ENCODE measurements around the gene CD3E. TPM values are rescaled to one million over a fixed set of nuclear protein-coding genes. Genes with fewer than 3 reads are reported as not detected.
A peak's percentile ranks its signal among the peaks of the same experiment; 100 is the strongest.

The CD3E gene
- total and polyA plus RNA-seq, 9 of the 15 experiments (the other 6 are each of a cell fraction or from before 2014, with no cell fraction given): 0.07 to 0.62 (median 0.19) TPM; not detected in 5

DNA sequence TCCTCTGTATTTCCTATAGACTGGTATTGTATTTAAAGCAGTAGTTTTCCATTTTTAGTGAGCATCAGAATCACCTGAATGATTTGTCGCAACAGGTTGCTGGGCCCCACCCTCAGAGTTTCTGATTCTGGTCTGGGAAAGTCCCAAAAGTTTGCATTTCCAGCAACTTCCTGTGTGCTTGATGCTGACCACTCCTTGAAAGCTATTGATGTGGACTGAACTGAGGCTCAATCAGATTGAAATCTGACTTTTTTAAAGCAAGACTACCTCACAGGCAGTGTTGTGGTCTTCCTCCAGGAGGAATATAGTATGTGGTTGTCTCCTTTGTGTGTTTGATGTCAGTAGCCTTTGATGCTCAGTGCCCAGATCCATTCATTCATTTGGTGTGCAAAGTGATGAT, 23.2 kb upstream of the CD3E start:
- no peak for DNase-seq (ENCODE audit: extremely low read depth in 1 of 4, low spot score in 3 of 4)

DNA sequence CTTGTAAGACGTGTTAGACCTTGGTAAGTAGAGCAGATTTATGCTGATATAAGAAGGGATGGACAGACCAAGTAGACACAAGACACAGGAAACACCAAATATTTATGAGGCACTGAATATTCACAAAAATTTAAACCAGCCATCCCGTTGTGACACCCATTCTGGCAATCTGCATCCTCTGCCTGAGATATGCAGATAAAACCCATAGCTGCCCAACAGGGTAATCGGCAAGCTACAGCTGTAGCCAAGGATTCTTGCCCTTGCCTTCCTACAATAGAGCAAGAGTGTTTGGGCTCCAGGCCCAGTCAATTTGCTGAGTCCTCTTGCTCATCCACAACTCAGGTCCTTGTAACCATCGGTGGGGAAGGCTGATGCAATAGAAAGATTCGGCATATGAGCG, 21.9 kb upstream of the CD3E start:
- DNase-seq (ENCODE audit: extremely low read depth in 1 of 4, low spot score in 3 of 4) (peak in 2 of 4 experiments; percentile 16 to 21), ATAC-seq (no peak; the same call in 2 of the 3 replicates), FAIRE-seq (peak; percentile 32)
- TF ChIP-seq ZNF445 (CRISPR knock-in tag; IDR thresholded peaks at IDR 0.05; ENCODE audit: low read depth) (no peak), CBFA2T2 (conservative IDR thresholded peaks at IDR 0.05) (peak; percentile 48), CBFA2T3 (IDR thresholded peaks at IDR 0.05) (peak; percentile 69), NR2C2 (CRISPR knock-in tag; IDR thresholded peaks at IDR 0.05) (no peak), NR2C2 (tag; IDR thresholded peaks at IDR 0.05) (no peak), TEAD4 (IDR thresholded peaks at IDR 0.05; ENCODE audit: low read length) (peak; percentile 61), TEAD4 (CRISPR knock-in tag; IDR thresholded peaks at IDR 0.05; ENCODE audit: borderline replicate concordance) (no peak), TCF3 (CRISPR knock-in tag; IDR thresholded peaks at IDR 0.05) (peak; percentile 54), TAL1 (IDR thresholded peaks at IDR 0.05) (peak; percentile 15; the same call in 1 of the 2 replicates)
- ChIA-PET CTCF (ENCODE audit: low intra/inter-chr PET ratio) (no interaction called here), POLR2A (interaction anchor here (0.6 kb wide), 1 partner anchor 9 kb away, joined by 5 read pairs; no protein-coding TSS in a partner anchor)
- H3K36me3 ChIP-seq (ENCODE audit: control insufficient read depth, insufficient read depth, low read length): no peaks in the 10 kb centered on the region
- BruUV-seq (replicated peaks): no TSS peak
- peaks cover 0 to 7% of the 10 kb centered on the region in 2 experiments; a peak in 3 of 5 replicates for H3K27me3 ChIP-seq (ENCODE audit: control insufficient read depth in 2 of 2, insufficient read depth in 2 of 2, low read length in 2 of 2)
- in situ Hi-C loops (cut with MboI): no loop called here
- H3K9me3 ChIP-seq (replicated peaks; ENCODE audit: control insufficient read depth, insufficient read depth, low read depth, low read length): no peaks in the 10 kb centered on the region
- no peak overlapping the region for H3K4me3 ChIP-seq
- WGBS (ENCODE audit: insufficient coverage, low coverage, missing lambda C conversion rate): 9% methylated on average over 6 of the region's 6 CpGs
- H3K4me2 ChIP-seq (ENCODE audit: insufficient read depth, low read length): no peak overlapping the region
- no peaks in the 10 kb centered on the region for H3K79me2 ChIP-seq (ENCODE audit: control insufficient read depth, insufficient read depth, low read length)
- H3K27ac ChIP-seq (ENCODE audit: extremely low read depth, low read depth, low read length): no peak overlapping the region
- no peak overlapping the region for H2AFZ ChIP-seq (ENCODE audit: low read depth, low read length)
- peaks cover 0 to 5% of the 10 kb centered on the region in 2 experiments; a peak in 1 of 5 replicates for H3K4me1 ChIP-seq (replicated peaks in 1 of 2; ENCODE audit: control insufficient read depth in 2 of 2, insufficient read depth in 2 of 2, low read length in 2 of 2)
- H3K9ac ChIP-seq (ENCODE audit: insufficient read depth in 1 of 2, low read depth in 2 of 2, low read length in 2 of 2): no peak overlapping the region
- H4K20me1 ChIP-seq (replicated peaks; ENCODE audit: control insufficient read depth, insufficient read depth, low read length): no peaks in the 10 kb centered on the region
- no peaks in the 10 kb centered on the region for H3K9me1 ChIP-seq (ENCODE audit: control insufficient read depth, insufficient read depth, low read length)
- intact Hi-C loops (cut with micrococcal nuclease): no loop called here

More for the DNA sequence above, 23.2 kb upstream of the CD3E start:
- intact Hi-C loops (cut with micrococcal nuclease) (no loop called here), in situ Hi-C loops (cut with MboI) (no loop called here)
- Histone ChIP-seq H3K27me3 (ENCODE audit: control insufficient read depth in 2 of 2, insufficient read depth in 2 of 2, low read length in 2 of 2) (peaks cover 0 to 7% of the 10 kb centered on the region in 2 experiments; a peak in 2 of 5 replicates), H3K4me3 (no peak overlapping the region), H3K9ac (ENCODE audit: insufficient read depth in 1 of 2, low read depth in 2 of 2, low read length in 2 of 2) (no peak overlapping the region), H3K9me1 (ENCODE audit: control insufficient read depth, insufficient read depth, low read length) (no peaks in the 10 kb centered on the region), H4K20me1 (replicated peaks; ENCODE audit: control insufficient read depth, insufficient read depth, low read length) (no peaks in the 10 kb centered on the region), H2AFZ (ENCODE audit: low read depth, low read length) (no peak overlapping the region), H3K4me1 (replicated peaks in 1 of 2; ENCODE audit: control insufficient read depth in 2 of 2, insufficient read depth in 2 of 2, low read length in 2 of 2) (peaks cover 0 to 5% of the 10 kb centered on the region in 2 experiments; a peak in 1 of 5 replicates), H3K4me2 (ENCODE audit: insufficient read depth, low read length) (no peak overlapping the region), H3K36me3 (ENCODE audit: control insufficient read depth, insufficient read depth, low read length) (no peaks in the 10 kb centered on the region), H3K27ac (ENCODE audit: extremely low read depth, low read depth, low read length) (no peak overlapping the region), H3K9me3 (replicated peaks; ENCODE audit: control insufficient read depth, insufficient read depth, low read depth, low read length) (no peaks in the 10 kb centered on the region), H3K79me2 (ENCODE audit: control insufficient read depth, insufficient read depth, low read length) (no peaks in the 10 kb centered on the region)
- ChIA-PET POLR2A (interaction anchor here (0.6 kb wide), 1 partner anchor 147 kb away, joined by 3 read pairs; no protein-coding TSS in a partner anchor), CTCF (ENCODE audit: low intra/inter-chr PET ratio) (no interaction called here)
- TF ChIP-seq POLR3A (IDR thresholded peaks at IDR 0.05; ENCODE audit: borderline replicate concordance, extremely low read depth, insufficient read depth, insufficient read length): no peak
- TF ChIP-seq SRSF7 (optimal IDR thresholded peaks at IDR 0.05; ENCODE audit: low read depth, low read length): no peak
- no peak for TF ChIP-seq PTTG1 (tag; IDR thresholded peaks at IDR 0.05; ENCODE audit: low read depth)
- no peak for TF ChIP-seq ZBTB7A (IDR thresholded peaks at IDR 0.05; ENCODE audit: borderline replicate concordance, control insufficient read depth, low read depth, low read length)
- no peak for TF ChIP-seq ARHGAP35 (IDR thresholded peaks at IDR 0.05; ENCODE audit: partially characterized antibody)
- TF ChIP-seq, protein P1, sequence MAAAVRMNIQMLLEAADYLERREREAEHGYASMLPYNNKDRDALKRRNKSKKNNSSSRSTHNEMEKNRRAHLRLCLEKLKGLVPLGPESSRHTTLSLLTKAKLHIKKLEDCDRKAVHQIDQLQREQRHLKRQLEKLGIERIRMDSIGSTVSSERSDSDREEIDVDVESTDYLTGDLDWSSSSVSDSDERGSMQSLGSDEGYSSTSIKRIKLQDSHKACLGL (CRISPR knock-in tag; IDR thresholded peaks at IDR 0.05; ENCODE audit: borderline replicate concordance, poor library complexity, severe bottlenecking): no peak
- TF ChIP-seq DIDO1 (tag; IDR thresholded peaks at IDR 0.05; ENCODE audit: low read depth): no peak
- FAIRE-seq: no peak
- no peak for ATAC-seq
- no TSS peak for BruUV-seq (replicated peaks)
- 40% methylated on average over 1 of the region's 1 CpG for WGBS (ENCODE audit: insufficient coverage, low coverage, missing lambda C conversion rate)

Measured in K562 (cell line).